ENCODE measurements around the gene ATRIP. TPM values are rescaled to one million over a fixed set of nuclear protein-coding genes. Genes with fewer than 3 reads are reported as not detected.

The ATRIP gene
- polyA plus RNA-seq, 1 of the 3 experiments (the other 2 are of a cell fraction): 5.6 TPM

DNA sequence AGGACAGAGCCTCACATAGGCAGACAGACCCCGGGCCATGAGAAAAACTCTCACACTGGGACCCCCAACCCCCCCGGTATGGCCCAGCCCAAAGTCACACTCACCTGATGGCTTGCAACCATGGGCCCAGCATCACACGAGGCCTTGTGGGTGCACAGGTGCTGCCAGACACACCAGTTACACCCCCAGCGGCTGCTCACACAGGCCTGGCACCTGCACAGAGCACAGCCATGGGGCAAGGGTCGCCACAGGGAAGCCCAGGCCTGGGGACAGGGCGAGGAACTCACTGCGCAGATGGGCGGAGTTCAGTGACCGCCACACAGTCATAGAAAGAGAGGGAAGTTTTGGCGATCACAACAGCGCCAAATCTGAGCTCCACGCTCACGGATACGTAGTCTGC is 26.0 kb upstream of the ATRIP start:
- H3K4me2 ChIP-seq: no peak overlapping the region
- no peaks in the 10 kb centered on the region for H3F3A ChIP-seq (replicated peaks; ENCODE audit: insufficient read depth)
- TF ChIP-seq EP300 (IDR thresholded peaks at IDR 0.05; ENCODE audit: borderline replicate concordance in 1 of 2, low read depth in 1 of 2, low read length in 1 of 2) (no peak), TAF1 (IDR thresholded peaks at IDR 0.05; ENCODE audit: borderline replicate concordance, low read depth, low read length) (no peak), MXI1 (IDR thresholded peaks at IDR 0.05; ENCODE audit: low read depth, low read length) (no peak), RAD21 (IDR thresholded peaks at IDR 0.05; ENCODE audit: low read length) (no peak), MEF2A (IDR thresholded peaks at IDR 0.05; ENCODE audit: borderline replicate concordance, low read depth) (no peak), USF1 (IDR thresholded peaks at IDR 0.05; ENCODE audit: borderline replicate concordance, low read depth) (no peak), POLR2AphosphoS5 (IDR thresholded peaks at IDR 0.05; ENCODE audit: low read depth, low read length) (no peak), REST (IDR thresholded peaks at IDR 0.05; ENCODE audit: low read depth, low read length) (no peak), EZH2phosphoT487 (IDR thresholded peaks at IDR 0.05; ENCODE audit: borderline replicate concordance, low read depth) (no peak), SIN3A (IDR thresholded peaks at IDR 0.05; ENCODE audit: borderline replicate concordance, low read depth, low read length) (no peak), RXRA (IDR thresholded peaks at IDR 0.05; ENCODE audit: borderline replicate concordance, low read depth) (no peak), TEAD4 (IDR thresholded peaks at IDR 0.05; ENCODE audit: borderline replicate concordance, insufficient read depth) (no peak), NRF1 (IDR thresholded peaks at IDR 0.05; ENCODE audit: low read depth, low read length) (no peak), CHD2 (IDR thresholded peaks at IDR 0.05; ENCODE audit: low read length, partially characterized antibody) (no peak), NFIC (IDR thresholded peaks at IDR 0.05; ENCODE audit: borderline replicate concordance) (no peak), ELF1 (IDR thresholded peaks at IDR 0.05) (no peak), GATA2 (CRISPR knock-in tag; IDR thresholded peaks at IDR 0.05) (no peak), IRF3 (IDR thresholded peaks at IDR 0.05; ENCODE audit: low read depth, low read length) (no peak)
- TF ChIP-seq, protein P1, sequence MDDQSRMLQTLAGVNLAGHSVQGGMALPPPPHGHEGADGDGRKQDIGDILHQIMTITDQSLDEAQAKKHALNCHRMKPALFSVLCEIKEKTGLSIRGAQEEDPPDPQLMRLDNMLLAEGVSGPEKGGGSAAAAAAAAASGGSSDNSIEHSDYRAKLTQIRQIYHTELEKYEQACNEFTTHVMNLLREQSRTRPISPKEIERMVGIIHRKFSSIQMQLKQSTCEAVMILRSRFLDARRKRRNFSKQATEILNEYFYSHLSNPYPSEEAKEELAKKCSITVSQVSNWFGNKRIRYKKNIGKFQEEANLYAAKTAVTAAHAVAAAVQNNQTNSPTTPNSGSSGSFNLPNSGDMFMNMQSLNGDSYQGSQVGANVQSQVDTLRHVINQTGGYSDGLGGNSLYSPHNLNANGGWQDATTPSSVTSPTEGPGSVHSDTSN (IDR thresholded peaks at IDR 0.05): no peak
- H4K20me1 ChIP-seq (ENCODE audit: insufficient read depth): no peaks in the 10 kb centered on the region
- ChIA-PET CTCF (interaction anchor here (0.6 to 14.1 kb wide), 5 partner anchors 14 to 146 kb away, joined by 3 to 156 read pairs (median 7); partner anchors contain the start of genes CCDC51 and TMA7), POLR2A (no interaction called here)
- no peaks in the 10 kb centered on the region for H3K9me3 ChIP-seq
- no peaks in the 10 kb centered on the region for H3K9me2 ChIP-seq
- H2AFZ ChIP-seq (ENCODE audit: low read depth): no peak overlapping the region
- peaks cover 0 to 41% of the 10 kb centered on the region in 2 experiments for H3K36me3 ChIP-seq (replicated peaks in 1 of 2; ENCODE audit: control insufficient read depth in 1 of 2, insufficient read depth in 2 of 2, low read length in 1 of 2)
- H3K4me3 ChIP-seq (ENCODE audit: low read depth in 2 of 2, low read length in 1 of 2): no peak overlapping the region
- H3K27ac ChIP-seq (ENCODE audit: low read depth in 2 of 2, low read length in 1 of 2): no peak overlapping the region
- DNase-seq: no peak
- H3K79me2 ChIP-seq (ENCODE audit: insufficient read depth): peaks cover 27% of the 10 kb centered on the region; the same call in 1 of the 2 replicates
- H3K4me1 ChIP-seq (ENCODE audit: control insufficient read depth in 1 of 2, insufficient read depth in 2 of 2, low read depth in 1 of 2, low read length in 1 of 2): peaks cover 0 to 28% of the 10 kb centered on the region in 2 experiments; a peak in 2 of 4 replicates
- H3K9ac ChIP-seq: no peak overlapping the region
- 92% methylated on average over 13 of the region's 14 CpGs for WGBS (ENCODE audit: low lambda C conversion rate)
- no peaks in the 10 kb centered on the region for H3K27me3 ChIP-seq (ENCODE audit: insufficient read depth)
